BJ (cell line): ENCODE measurements around the gene UBE2F. TPM values are rescaled to one million over a fixed set of nuclear protein-coding genes. Genes with fewer than 3 reads are reported as not detected.
"Not testable (repeated sequence)": the region's sequence is repeated elsewhere in the genome, so short reads cannot be mapped to it uniquely, and the experiment has no call there.

Experiments used
- CTCF ChIA-PET: fragments of 350-600 bp; formaldehyde crosslinking; extraction: SDS; loops from one replicate; lab custom pipeline; 2021; ENCODE audit warnings: antibody characterized with exemption, inconsistent platforms; lab: Yijun Ruan, JAX
- POLR2A ChIA-PET: fragments of 300-600 bp; sonication (Branson Sonifier 250); formaldehyde crosslinking; extraction: SDS; loops from one replicate; lab custom pipeline; 2021; ENCODE audit warnings: antibody characterized with exemption; lab: Charles Lee
- DNase-seq: peaks from one replicate; pipeline ENCODE4 v3.0.0-alpha.2; 2011; ENCODE audit warnings: low read depth
- H3K27me3 ChIP-seq: 2 replicates; pipeline ENCODE4 v1.6.0; 2011; ENCODE audit warnings: low read length; ENCODE audit not compliant: control insufficient read depth, insufficient read depth
- H3K36me3 ChIP-seq: 2 replicates; pipeline ENCODE4 v1.5.1; 2011; ENCODE audit warnings: low read length; ENCODE audit not compliant: control insufficient read depth, insufficient read depth
- H3K4me3 ChIP-seq: 2 replicates; pipeline ENCODE4 v1.5.1; 2011; ENCODE audit warnings: low read depth, mild to moderate bottlenecking, control low read depth, low read length
- CTCF ChIP-seq: IDR thresholded peaks from 2 replicates; pipeline ENCODE4 v1.5.1; 2011; ENCODE audit warnings: low read depth, mild to moderate bottlenecking, control low read depth, inconsistent platforms, low read length, moderate library complexity; ENCODE audit not compliant: insufficient read depth
- polyA plus RNA-seq: library from polyadenylated mRNA; depleted of rRNA; stranded (reverse); fragments of >200 nt; gene quantifications from 2 replicates; pipeline ENCODE4 v1.2.3, GENCODE V29; 2011

Gene UBE2F
- polyA plus RNA-seq, 1 experiment = 47.9 TPM

- no peaks in the 10 kb centered on the region for H3K27me3 ChIP-seq
- DNase-seq = no peak
- POLR2A ChIA-PET = interaction anchor here (0.7 kb wide), 1 partner anchor 582 kb away, joined by 4 read pairs; no protein-coding TSS in a partner anchor
- no peak overlapping the region for H3K4me3 ChIP-seq
- CTCF ChIA-PET = no interaction called here
- TF ChIP-seq CTCF = no peak
- no peaks in the 10 kb centered on the region for H3K36me3 ChIP-seq
Observed at GRCh38 chr2:238053191-238053776, 86.5 kb downstream of the UBE2F start.

GRCh38 chr2:238055841-238056240 lies 89.0 kb downstream of the UBE2F start:
- no peak for DNase-seq
- Histone ChIP-seq H3K36me3 (no peaks in the 10 kb centered on the region), H3K27me3 (no peaks in the 10 kb centered on the region), H3K4me3 (no peak overlapping the region)
- CTCF ChIA-PET = no interaction called here
- POLR2A ChIA-PET = no interaction called here
- TF ChIP-seq CTCF = no peak

GRCh38 chr2:238057696-238058575 lies 91.1 kb downstream of the UBE2F start:
- CTCF ChIA-PET, H3K4me3 ChIP-seq, POLR2A ChIA-PET, H3K27me3 ChIP-seq, DNase-seq, H3K36me3 ChIP-seq: not testable (repeated sequence)

GRCh38 chr2:238059505-238059904 lies 92.7 kb downstream of the UBE2F start:
- H3K36me3 ChIP-seq = no peaks in the 10 kb centered on the region
- TF ChIP-seq CTCF = no peak

GRCh38 chr2:238060096-238060541 lies 93.3 kb downstream of the UBE2F start:
- DNase-seq = no peak
- H3K4me3 ChIP-seq = peak overlapping the region; percentile 83
- no peaks in the 10 kb centered on the region for H3K36me3 ChIP-seq
- H3K27me3 ChIP-seq = no peaks in the 10 kb centered on the region
- no peak for TF ChIP-seq CTCF
- ChIA-PET POLR2A (no interaction called here), CTCF (no interaction called here)

More at GRCh38 chr2:238059505-238059904, 92.7 kb downstream of the UBE2F start:
- H3K4me3 ChIP-seq = peak overlapping the region; percentile 83; the same call in 1 of the 2 replicates
- CTCF ChIA-PET = no interaction called here
- no peak for DNase-seq
- no peaks in the 10 kb centered on the region for H3K27me3 ChIP-seq
- POLR2A ChIA-PET = no interaction called here
